Activated naive CD4-positive, alpha-beta T cell treated with anti-CD3 and anti-CD28 coated beads, Interleukin-2, amount 50 U/mL, for 24 hours (primary cell): ENCODE measurements around the gene SLC10A1.
"Not testable (repeated sequence)": the region's sequence is repeated elsewhere in the genome, so short reads cannot be mapped to it uniquely, and the experiment has no call there.

Source experiments
- H3K27ac Mint-ChIP-seq: one replicate; pipeline ENCODE4 v1.8.0; 2021; ENCODE audit warnings: mild to moderate bottlenecking, mixed read lengths
- H3K27me3 Mint-ChIP-seq: one replicate; pipeline ENCODE4 v1.8.0; 2021; ENCODE audit warnings: mixed read lengths
- H3K36me3 Mint-ChIP-seq: one replicate; pipeline ENCODE4 v1.8.0; 2021; ENCODE audit warnings: mixed read lengths
- H3K4me1 Mint-ChIP-seq: one replicate; pipeline ENCODE4 v1.8.0; 2021; ENCODE audit warnings: mixed read lengths
- H3K4me3 Mint-ChIP-seq: one replicate; pipeline ENCODE4 v1.8.0; 2021; ENCODE audit warnings: mild to moderate bottlenecking, mixed read lengths
- H3K9me3 Mint-ChIP-seq: one replicate; pipeline ENCODE4 v1.8.0; 2021; ENCODE audit warnings: mixed read lengths

SLC10A1 gene

GRCh38 chr14:69766984-69767368, 30.1 kb downstream of the SLC10A1 start, which contains the start of gene SRSF5:
TSS of gene SRSF5 (plus strand) at chr14:69767142. CDS start at chr14:69768157, 1,015 bp downstream.
- H3K4me3 Mint-ChIP-seq: peak within 1 kb of the TSS; percentile 99
- no peaks in the 10 kb centered on the region for H3K9me3 Mint-ChIP-seq
- H3K27me3 Mint-ChIP-seq: no peaks in the 10 kb centered on the region
- peak within 1 kb of the TSS; percentile 99 for H3K27ac Mint-ChIP-seq
- peaks cover 34% of the 10 kb centered on the region for H3K36me3 Mint-ChIP-seq
- H3K4me1 Mint-ChIP-seq: peaks cover 72% of the 10 kb centered on the region

DNA sequence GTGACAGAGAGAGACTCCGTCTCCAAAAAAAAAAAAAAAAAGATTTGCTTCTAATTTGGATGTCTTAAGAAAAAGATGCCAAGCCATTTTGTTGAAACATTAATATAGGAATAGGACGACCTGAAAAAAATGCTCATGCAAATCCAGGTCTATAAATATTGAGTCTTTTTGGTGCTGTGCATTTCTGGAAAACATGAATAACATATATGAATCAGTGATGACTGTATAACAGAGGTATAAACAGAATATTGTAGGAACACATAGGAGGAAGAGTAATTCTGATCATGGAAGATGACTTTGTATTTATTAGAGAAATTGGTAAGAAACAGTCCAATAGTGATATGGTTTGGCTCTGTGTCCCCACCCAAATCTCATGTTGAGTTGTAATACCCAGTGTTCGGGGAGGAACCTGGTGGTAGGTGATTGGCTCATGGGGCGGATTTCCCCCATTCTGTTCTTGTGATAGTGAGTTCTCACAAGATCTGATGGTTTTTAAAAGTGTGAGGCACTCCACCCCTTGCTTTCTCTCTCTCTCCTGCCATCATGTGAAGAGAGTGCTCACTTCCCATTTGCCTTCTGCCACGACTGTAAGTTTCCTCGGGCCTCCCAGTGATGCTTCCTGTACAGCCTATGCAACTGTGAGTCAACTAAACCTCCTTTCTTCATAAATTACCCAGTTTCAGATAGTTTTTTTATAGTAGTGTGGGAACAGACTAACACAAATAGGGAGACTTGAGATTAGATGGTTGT, 33.1 kb downstream of the SLC10A1 start:
- H3K4me1 Mint-ChIP-seq: peaks cover 59% of the 10 kb centered on the region
- peak overlapping the region; percentile 92 for H3K27ac Mint-ChIP-seq
- peaks cover 17% of the 10 kb centered on the region for H3K36me3 Mint-ChIP-seq

DNA sequence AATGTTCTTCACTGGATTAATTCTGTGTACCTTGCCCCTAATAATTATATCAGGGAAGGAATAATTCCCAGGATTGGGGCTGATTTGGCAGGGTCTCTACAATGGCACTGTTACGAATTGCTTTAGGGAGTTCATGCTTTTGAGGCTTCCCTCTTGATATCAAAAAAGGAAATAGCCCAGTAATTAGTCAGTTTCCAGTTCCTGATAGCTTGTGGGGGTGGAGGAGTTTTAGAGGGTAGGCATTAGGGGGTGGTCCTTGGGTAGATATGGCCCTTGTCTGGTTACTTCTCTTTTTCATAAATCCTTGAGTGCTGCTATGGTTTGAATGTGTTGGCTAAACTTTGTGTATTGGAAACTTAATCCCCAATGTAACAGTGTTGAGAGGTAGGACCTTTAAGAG, 36.2 kb downstream of the SLC10A1 start:
- H3K4me1 Mint-ChIP-seq: peaks cover 46% of the 10 kb centered on the region
- no peaks in the 10 kb centered on the region for H3K27me3 Mint-ChIP-seq
- H3K36me3 Mint-ChIP-seq: peaks cover 1% of the 10 kb centered on the region
- no peak overlapping the region for H3K4me3 Mint-ChIP-seq
- no peaks in the 10 kb centered on the region for H3K9me3 Mint-ChIP-seq
- peak overlapping the region; percentile 26 for H3K27ac Mint-ChIP-seq

More for the DNA sequence above, 33.1 kb downstream of the SLC10A1 start:
- Mint-ChIP-seq H3K9me3 (no peaks in the 10 kb centered on the region), H3K27me3 (no peaks in the 10 kb centered on the region), H3K4me3 (peak overlapping the region; percentile 51)

- H3K4me3 Mint-ChIP-seq: no peak overlapping the region
- H3K27ac Mint-ChIP-seq: no peak overlapping the region
- H3K27me3 Mint-ChIP-seq: no peaks in the 10 kb centered on the region
- H3K9me3 Mint-ChIP-seq: no peaks in the 10 kb centered on the region
- no peaks in the 10 kb centered on the region for H3K36me3 Mint-ChIP-seq
- H3K4me1 Mint-ChIP-seq: peaks cover 20% of the 10 kb centered on the region
These were observed 40.7 kb downstream of the SLC10A1 start for GRCh38 chr14:69756298-69756697.

DNA sequence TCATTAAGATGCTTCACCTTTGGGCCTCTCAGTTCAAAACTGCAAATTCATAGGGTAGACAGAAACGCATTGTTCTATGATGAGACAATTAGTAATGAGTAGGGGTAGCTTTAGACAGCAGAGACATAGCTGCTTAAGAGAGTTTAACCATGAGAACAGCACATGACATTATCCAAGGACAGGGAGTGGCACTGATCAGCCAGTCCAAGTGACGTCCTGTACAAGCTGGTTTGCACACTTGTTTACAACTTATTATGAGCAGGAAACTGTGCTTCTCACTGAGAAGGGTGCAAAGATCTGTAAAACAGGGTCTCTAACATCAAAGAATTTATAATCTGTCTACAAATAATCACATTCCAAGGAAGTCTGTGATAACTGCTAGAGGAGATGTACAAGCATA, 41.3 kb downstream of the SLC10A1 start:
- H3K27me3 Mint-ChIP-seq: no peaks in the 10 kb centered on the region
- no peak overlapping the region for H3K4me3 Mint-ChIP-seq
- no peaks in the 10 kb centered on the region for H3K9me3 Mint-ChIP-seq
- peaks cover 16% of the 10 kb centered on the region for H3K4me1 Mint-ChIP-seq
- H3K36me3 Mint-ChIP-seq: no peaks in the 10 kb centered on the region
- H3K27ac Mint-ChIP-seq: no peak overlapping the region

- H3K27ac Mint-ChIP-seq: no peak overlapping the region
- no peaks in the 10 kb centered on the region for H3K27me3 Mint-ChIP-seq
- no peaks in the 10 kb centered on the region for H3K36me3 Mint-ChIP-seq
- no peaks in the 10 kb centered on the region for H3K9me3 Mint-ChIP-seq
- no peak overlapping the region for H3K4me3 Mint-ChIP-seq
- H3K4me1 Mint-ChIP-seq: peaks cover 15% of the 10 kb centered on the region
These were observed 41.7 kb downstream of the SLC10A1 start for GRCh38 chr14:69755296-69755695.

GRCh38 chr14:69754487-69754886, 42.6 kb downstream of the SLC10A1 start:
- Mint-ChIP-seq H3K27me3 (no peaks in the 10 kb centered on the region), H3K27ac (no peak overlapping the region), H3K4me1 (peaks cover 15% of the 10 kb centered on the region), H3K36me3 (no peaks in the 10 kb centered on the region), H3K4me3 (no peak overlapping the region), H3K9me3 (no peaks in the 10 kb centered on the region)

DNA sequence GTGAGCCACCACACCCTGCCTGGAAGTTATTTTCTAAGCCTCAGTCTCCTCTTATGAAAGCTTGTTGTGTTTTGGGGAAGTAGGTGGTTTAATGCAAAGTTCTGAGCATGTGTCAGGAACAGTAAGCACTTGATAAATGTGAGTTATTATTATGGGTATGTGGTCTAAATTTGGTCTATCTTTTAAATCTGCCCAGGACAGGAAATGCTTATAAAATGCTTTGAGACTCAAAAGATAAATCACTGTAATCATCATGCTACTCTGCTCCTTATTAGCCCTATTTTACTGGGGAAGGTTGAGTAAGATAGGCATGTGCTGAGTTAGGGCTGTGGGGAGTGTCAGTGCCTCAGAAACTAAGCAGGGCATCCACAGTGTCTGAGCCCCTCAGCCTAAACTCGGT, 43.2 kb downstream of the SLC10A1 start:
- H3K27me3 Mint-ChIP-seq: no peaks in the 10 kb centered on the region
- no peak overlapping the region for H3K4me3 Mint-ChIP-seq
- H3K36me3 Mint-ChIP-seq: no peaks in the 10 kb centered on the region
- H3K27ac Mint-ChIP-seq: no peak overlapping the region
- no peaks in the 10 kb centered on the region for H3K9me3 Mint-ChIP-seq
- peaks cover 15% of the 10 kb centered on the region for H3K4me1 Mint-ChIP-seq

DNA sequence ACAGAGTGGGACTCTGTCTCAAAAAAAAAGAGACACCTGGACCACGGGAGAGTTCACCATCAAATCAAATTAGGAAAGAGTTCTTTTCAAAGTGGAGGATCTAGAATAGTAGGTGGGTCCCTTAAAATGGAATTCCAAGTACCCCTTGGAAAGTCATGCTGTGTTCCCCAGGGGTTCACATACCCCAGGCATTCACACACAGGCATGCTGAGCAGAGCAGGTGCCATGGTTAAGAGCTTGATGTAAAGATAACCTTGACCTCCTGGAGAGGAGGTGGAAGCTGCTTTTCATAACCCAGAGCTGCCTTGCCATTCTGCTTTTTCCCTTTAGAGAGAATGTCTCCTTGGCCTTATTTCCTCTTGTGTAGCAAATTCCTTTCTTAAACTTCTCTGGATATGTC, 44.3 kb downstream of the SLC10A1 start:
- Mint-ChIP-seq H3K4me1 (peaks cover 15% of the 10 kb centered on the region), H3K36me3 (no peaks in the 10 kb centered on the region)

GRCh38 chr14:69750495-69750894, 46.5 kb downstream of the SLC10A1 start:
- H3K9me3 Mint-ChIP-seq: no peaks in the 10 kb centered on the region
- no peak overlapping the region for H3K4me3 Mint-ChIP-seq
- peaks cover 12% of the 10 kb centered on the region for H3K4me1 Mint-ChIP-seq
- no peaks in the 10 kb centered on the region for H3K36me3 Mint-ChIP-seq
- no peak overlapping the region for H3K27ac Mint-ChIP-seq
- no peaks in the 10 kb centered on the region for H3K27me3 Mint-ChIP-seq

More for the DNA sequence above, 44.3 kb downstream of the SLC10A1 start:
- Mint-ChIP-seq H3K4me3 (no peak overlapping the region), H3K27ac (no peak overlapping the region), H3K27me3 (no peaks in the 10 kb centered on the region), H3K9me3 (no peaks in the 10 kb centered on the region)

- Mint-ChIP-seq H3K9me3 (no peaks in the 10 kb centered on the region), H3K4me1 (peaks cover 6% of the 10 kb centered on the region), H3K4me3 (no peak overlapping the region)
These were observed 47.1 kb downstream of the SLC10A1 start for GRCh38 chr14:69749956-69750355.

GRCh38 chr14:69741055-69741454, 56.0 kb downstream of the SLC10A1 start:
- no peaks in the 10 kb centered on the region for H3K36me3 Mint-ChIP-seq
- no peaks in the 10 kb centered on the region for H3K9me3 Mint-ChIP-seq

More at GRCh38 chr14:69749956-69750355, 47.1 kb downstream of the SLC10A1 start:
- no peaks in the 10 kb centered on the region for H3K36me3 Mint-ChIP-seq
- no peaks in the 10 kb centered on the region for H3K27me3 Mint-ChIP-seq
- H3K27ac Mint-ChIP-seq: no peak overlapping the region

DNA sequence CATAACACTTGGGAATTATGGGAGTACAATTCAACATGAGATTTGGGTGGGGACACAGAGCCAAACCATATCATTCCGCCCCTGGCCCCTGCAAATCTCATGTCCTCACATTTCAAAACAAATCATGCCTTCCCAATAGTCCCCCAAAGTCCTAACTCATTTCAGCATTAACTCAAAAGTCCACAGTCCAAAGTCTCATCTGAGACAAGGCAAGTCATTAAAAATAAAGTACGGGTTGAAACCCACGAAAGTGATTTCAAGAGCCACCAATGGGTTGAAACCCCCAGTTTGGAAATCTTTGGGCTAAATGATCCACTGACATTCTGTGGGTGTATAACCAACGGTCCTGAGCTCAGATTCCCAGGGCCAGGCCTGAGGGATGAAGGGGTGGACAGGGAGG, 60.6 kb downstream of the SLC10A1 start:
- not testable (repeated sequence) for H3K36me3 Mint-ChIP-seq, H3K4me1 Mint-ChIP-seq, H3K27me3 Mint-ChIP-seq, H3K4me3 Mint-ChIP-seq, H3K27ac Mint-ChIP-seq, H3K9me3 Mint-ChIP-seq

More at GRCh38 chr14:69741055-69741454, 56.0 kb downstream of the SLC10A1 start:
- H3K27ac Mint-ChIP-seq: no peak overlapping the region
- H3K27me3 Mint-ChIP-seq: peaks cover under 1% of the 10 kb centered on the region
- H3K4me3 Mint-ChIP-seq: no peak overlapping the region
- peaks cover 2% of the 10 kb centered on the region for H3K4me1 Mint-ChIP-seq

- not testable (repeated sequence) for H3K9me3 Mint-ChIP-seq, H3K27me3 Mint-ChIP-seq, H3K4me3 Mint-ChIP-seq, H3K27ac Mint-ChIP-seq, H3K36me3 Mint-ChIP-seq
- peaks cover 11% of the 10 kb centered on the region for H3K4me1 Mint-ChIP-seq
These were observed 65.0 kb downstream of the SLC10A1 start for GRCh38 chr14:69731919-69732598.

- H3K36me3 Mint-ChIP-seq: no peaks in the 10 kb centered on the region
- no peaks in the 10 kb centered on the region for H3K9me3 Mint-ChIP-seq
- H3K4me1 Mint-ChIP-seq: peaks cover 23% of the 10 kb centered on the region
- no peak overlapping the region for H3K4me3 Mint-ChIP-seq
- no peak overlapping the region for H3K27ac Mint-ChIP-seq
- H3K27me3 Mint-ChIP-seq: no peaks in the 10 kb centered on the region
These were observed 69.2 kb downstream of the SLC10A1 start for GRCh38 chr14:69727860-69728259.

DNA sequence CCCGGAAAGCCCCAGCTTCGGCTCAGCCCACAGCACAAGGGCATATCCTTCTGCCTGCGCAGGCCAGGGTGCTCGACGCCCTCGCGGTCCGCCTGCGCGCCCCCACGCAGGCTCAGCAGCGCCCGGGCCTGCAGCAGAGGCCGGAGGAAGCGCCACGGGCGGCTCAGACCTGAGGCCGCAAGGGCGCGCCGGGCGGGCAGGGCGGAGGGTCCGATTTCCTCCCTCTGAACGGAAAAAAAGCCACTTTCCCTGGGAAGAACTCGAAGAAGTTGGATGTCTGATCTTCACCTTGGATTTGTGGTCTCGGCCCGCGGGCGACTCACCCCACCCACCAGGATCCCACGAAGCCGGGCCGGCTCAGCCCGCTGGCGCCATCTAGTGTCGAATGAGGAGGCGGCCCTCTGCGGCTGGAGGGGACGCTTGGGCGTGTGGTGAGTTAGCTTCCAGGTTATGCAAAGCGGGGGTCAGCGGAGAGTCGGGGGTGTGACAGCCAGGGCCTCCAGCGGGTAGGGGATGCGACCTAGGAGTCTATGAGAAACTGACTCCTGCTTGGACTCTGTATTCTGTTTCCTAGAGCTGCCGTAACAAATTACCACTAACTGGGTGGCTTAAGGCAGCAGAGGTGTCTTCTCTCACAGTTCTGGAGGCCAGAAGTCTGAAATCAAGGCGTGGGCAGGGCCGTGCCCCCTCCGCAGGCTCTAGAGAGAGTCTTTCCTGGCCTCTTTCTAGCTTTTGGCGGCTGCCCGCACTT, 70.1 kb downstream of the SLC10A1 start:
- H3K4me3 Mint-ChIP-seq: peak overlapping the region; percentile 57
- H3K27ac Mint-ChIP-seq: peak overlapping the region; percentile 76
- no peaks in the 10 kb centered on the region for H3K9me3 Mint-ChIP-seq
- H3K27me3 Mint-ChIP-seq: no peaks in the 10 kb centered on the region
- peaks cover 23% of the 10 kb centered on the region for H3K4me1 Mint-ChIP-seq
- no peaks in the 10 kb centered on the region for H3K36me3 Mint-ChIP-seq
